ENCODE data around the gene MRPS18A.
A peak's percentile ranks its signal among the peaks of the same experiment; 100 is the strongest.

Gene MRPS18A

GRCh38 chr6:43629104-43629504 lies 58.5 kb downstream of the MRPS18A start, which contains the start of gene GTPBP2:
Gene GTPBP2, minus strand, starts transcription at chr6:43629264. Its CDS starts 102 bp downstream, at chr6:43629162.
- Histone ChIP-seq H3K27ac (ENCODE audit: low read depth, low read length) (peak within 1 kb of the TSS; percentile 98), H3K4me1 (ENCODE audit: control insufficient read depth, insufficient read depth, low read length) (peaks cover 4% of the 10 kb centered on the region), H3K9ac (ENCODE audit: low read depth, low read length) (peak within 1 kb of the TSS; percentile 93), H3K36me3 (ENCODE audit: control insufficient read depth, insufficient read depth, low read length) (peaks cover 36% of the 10 kb centered on the region), H3K27me3 (ENCODE audit: control insufficient read depth, insufficient read depth, low read length) (no peaks in the 10 kb centered on the region), H3K9me3 (ENCODE audit: control insufficient read depth, insufficient read depth, low read length) (no peaks in the 10 kb centered on the region), H3K4me3 (ENCODE audit: low read depth, low read length) (peak within 1 kb of the TSS; percentile 80)

- H3K4me3 ChIP-seq (ENCODE audit: low read depth, low read length): peak overlapping the region; percentile 80
- H3K27me3 ChIP-seq (ENCODE audit: control insufficient read depth, insufficient read depth, low read length): no peaks in the 10 kb centered on the region
- H3K9me3 ChIP-seq (ENCODE audit: control insufficient read depth, insufficient read depth, low read length): no peaks in the 10 kb centered on the region
- H3K27ac ChIP-seq (ENCODE audit: low read depth, low read length): peak overlapping the region; percentile 90
- H3K36me3 ChIP-seq (ENCODE audit: control insufficient read depth, insufficient read depth, low read length): peaks cover 41% of the 10 kb centered on the region
- H3K9ac ChIP-seq (ENCODE audit: low read depth, low read length): peak overlapping the region; percentile 53
- H3K4me1 ChIP-seq (ENCODE audit: control insufficient read depth, insufficient read depth, low read length): peaks cover 4% of the 10 kb centered on the region
Measured at GRCh38 chr6:43628393-43629103, 59.0 kb downstream of the MRPS18A start.

- H3K9ac ChIP-seq (ENCODE audit: low read depth, low read length): no peak overlapping the region
Measured at GRCh38 chr6:43627008-43627825, 60.4 kb downstream of the MRPS18A start.

GRCh38 chr6:43625393-43625992 lies 62.1 kb downstream of the MRPS18A start:
- no peak overlapping the region for H3K4me3 ChIP-seq (ENCODE audit: low read depth, low read length)
- H3K9ac ChIP-seq (ENCODE audit: low read depth, low read length): no peak overlapping the region
- no peaks in the 10 kb centered on the region for H3K9me3 ChIP-seq (ENCODE audit: control insufficient read depth, insufficient read depth, low read length)
- H3K36me3 ChIP-seq (ENCODE audit: control insufficient read depth, insufficient read depth, low read length): peaks cover 72% of the 10 kb centered on the region
- H3K27me3 ChIP-seq (ENCODE audit: control insufficient read depth, insufficient read depth, low read length): no peaks in the 10 kb centered on the region
- no peak overlapping the region for H3K27ac ChIP-seq (ENCODE audit: low read depth, low read length)
- peaks cover 4% of the 10 kb centered on the region for H3K4me1 ChIP-seq (ENCODE audit: control insufficient read depth, insufficient read depth, low read length)

More at GRCh38 chr6:43627008-43627825, 60.4 kb downstream of the MRPS18A start:
- Histone ChIP-seq H3K4me1 (ENCODE audit: control insufficient read depth, insufficient read depth, low read length) (peaks cover 4% of the 10 kb centered on the region), H3K36me3 (ENCODE audit: control insufficient read depth, insufficient read depth, low read length) (peaks cover 55% of the 10 kb centered on the region), H3K4me3 (ENCODE audit: low read depth, low read length) (no peak overlapping the region), H3K27ac (ENCODE audit: low read depth, low read length) (no peak overlapping the region), H3K27me3 (ENCODE audit: control insufficient read depth, insufficient read depth, low read length) (no peaks in the 10 kb centered on the region), H3K9me3 (ENCODE audit: control insufficient read depth, insufficient read depth, low read length) (no peaks in the 10 kb centered on the region)

GRCh38 chr6:43624786-43625288 lies 62.8 kb downstream of the MRPS18A start:
- H3K4me1 ChIP-seq (ENCODE audit: control insufficient read depth, insufficient read depth, low read length): no peaks in the 10 kb centered on the region
- H3K4me3 ChIP-seq (ENCODE audit: low read depth, low read length): no peak overlapping the region
- H3K36me3 ChIP-seq (ENCODE audit: control insufficient read depth, insufficient read depth, low read length): peaks cover 78% of the 10 kb centered on the region
- no peak overlapping the region for H3K9ac ChIP-seq (ENCODE audit: low read depth, low read length)
- no peak overlapping the region for H3K27ac ChIP-seq (ENCODE audit: low read depth, low read length)
- H3K9me3 ChIP-seq (ENCODE audit: control insufficient read depth, insufficient read depth, low read length): no peaks in the 10 kb centered on the region
- no peaks in the 10 kb centered on the region for H3K27me3 ChIP-seq (ENCODE audit: control insufficient read depth, insufficient read depth, low read length)

- no peaks in the 10 kb centered on the region for H3K9me3 ChIP-seq (ENCODE audit: control insufficient read depth, insufficient read depth, low read length)
- H3K27me3 ChIP-seq (ENCODE audit: control insufficient read depth, insufficient read depth, low read length): no peaks in the 10 kb centered on the region
- no peak overlapping the region for H3K4me3 ChIP-seq (ENCODE audit: low read depth, low read length)
- H3K27ac ChIP-seq (ENCODE audit: low read depth, low read length): no peak overlapping the region
- H3K4me1 ChIP-seq (ENCODE audit: control insufficient read depth, insufficient read depth, low read length): no peaks in the 10 kb centered on the region
- H3K9ac ChIP-seq (ENCODE audit: low read depth, low read length): no peak overlapping the region
- peaks cover 84% of the 10 kb centered on the region for H3K36me3 ChIP-seq (ENCODE audit: control insufficient read depth, insufficient read depth, low read length)
Measured at GRCh38 chr6:43623880-43624785, 63.5 kb downstream of the MRPS18A start.

GRCh38 chr6:43622541-43622940 lies 65.0 kb downstream of the MRPS18A start:
- H3K36me3 ChIP-seq (ENCODE audit: control insufficient read depth, insufficient read depth, low read length): peaks cover 83% of the 10 kb centered on the region

GRCh38 chr6:43621836-43622180 lies 65.8 kb downstream of the MRPS18A start:
- H3K27ac ChIP-seq (ENCODE audit: low read depth, low read length): no peak overlapping the region
- peaks cover 76% of the 10 kb centered on the region for H3K36me3 ChIP-seq (ENCODE audit: control insufficient read depth, insufficient read depth, low read length)
- no peaks in the 10 kb centered on the region for H3K9me3 ChIP-seq (ENCODE audit: control insufficient read depth, insufficient read depth, low read length)
- no peaks in the 10 kb centered on the region for H3K4me1 ChIP-seq (ENCODE audit: control insufficient read depth, insufficient read depth, low read length)
- H3K27me3 ChIP-seq (ENCODE audit: control insufficient read depth, insufficient read depth, low read length): no peaks in the 10 kb centered on the region
- H3K9ac ChIP-seq (ENCODE audit: low read depth, low read length): no peak overlapping the region
- no peak overlapping the region for H3K4me3 ChIP-seq (ENCODE audit: low read depth, low read length)

More at GRCh38 chr6:43622541-43622940, 65.0 kb downstream of the MRPS18A start:
- Histone ChIP-seq H3K4me1 (ENCODE audit: control insufficient read depth, insufficient read depth, low read length) (no peaks in the 10 kb centered on the region), H3K9ac (ENCODE audit: low read depth, low read length) (no peak overlapping the region), H3K4me3 (ENCODE audit: low read depth, low read length) (no peak overlapping the region), H3K27me3 (ENCODE audit: control insufficient read depth, insufficient read depth, low read length) (no peaks in the 10 kb centered on the region), H3K27ac (ENCODE audit: low read depth, low read length) (no peak overlapping the region), H3K9me3 (ENCODE audit: control insufficient read depth, insufficient read depth, low read length) (no peaks in the 10 kb centered on the region)

Data from HUES48 (cell line).